ENCODE measurements around the gene PKDCC. TPM values are rescaled to one million over a fixed set of nuclear protein-coding genes. Genes with fewer than 3 reads are reported as not detected.

The PKDCC gene
- total RNA-seq, 1 donor = not detected

DNA sequence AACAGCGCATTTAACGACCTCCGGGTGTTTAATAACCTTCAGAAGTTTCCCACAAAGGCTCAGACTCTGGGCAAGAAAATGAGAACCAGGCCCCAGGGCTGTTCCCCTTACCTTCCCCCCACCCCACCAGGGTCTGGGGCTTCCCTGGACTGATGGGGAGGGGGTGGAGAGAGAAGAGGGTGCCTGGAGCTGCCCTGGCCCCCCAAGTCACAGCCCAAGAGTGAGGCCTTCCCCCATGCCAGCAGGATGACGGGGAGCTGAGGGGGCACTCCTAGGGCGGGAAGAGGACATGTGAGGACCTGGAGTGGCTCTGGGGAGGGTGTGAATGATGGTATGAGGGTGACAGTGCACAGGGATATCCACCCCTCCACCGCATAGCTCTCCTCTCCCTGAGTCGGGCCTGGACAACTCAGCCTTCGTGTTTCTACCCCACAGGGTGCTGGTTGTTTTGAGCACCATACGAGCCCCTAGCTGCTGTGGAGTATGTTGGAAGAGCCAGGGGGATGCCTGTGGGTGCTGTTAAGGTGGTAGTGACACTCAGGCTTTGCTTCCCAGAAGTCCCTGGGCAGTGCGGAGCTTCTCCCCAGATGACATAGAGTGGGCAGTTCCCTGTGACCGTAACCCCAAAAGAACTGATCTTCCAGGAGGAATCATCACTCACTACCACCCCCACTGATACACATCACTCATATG lies 3.9 kb downstream of the PKDCC start:
- Histone ChIP-seq H3K9me3 (ENCODE audit: low read depth, low read length) (no peaks in the 10 kb centered on the region), H3K4me1 (ENCODE audit: insufficient read depth, low read length) (peaks cover 4% of the 10 kb centered on the region), H3K27me3 (ENCODE audit: insufficient read depth, low read length) (peaks cover 29% of the 10 kb centered on the region), H3K4me3 (ENCODE audit: low read length) (no peak overlapping the region)

DNA sequence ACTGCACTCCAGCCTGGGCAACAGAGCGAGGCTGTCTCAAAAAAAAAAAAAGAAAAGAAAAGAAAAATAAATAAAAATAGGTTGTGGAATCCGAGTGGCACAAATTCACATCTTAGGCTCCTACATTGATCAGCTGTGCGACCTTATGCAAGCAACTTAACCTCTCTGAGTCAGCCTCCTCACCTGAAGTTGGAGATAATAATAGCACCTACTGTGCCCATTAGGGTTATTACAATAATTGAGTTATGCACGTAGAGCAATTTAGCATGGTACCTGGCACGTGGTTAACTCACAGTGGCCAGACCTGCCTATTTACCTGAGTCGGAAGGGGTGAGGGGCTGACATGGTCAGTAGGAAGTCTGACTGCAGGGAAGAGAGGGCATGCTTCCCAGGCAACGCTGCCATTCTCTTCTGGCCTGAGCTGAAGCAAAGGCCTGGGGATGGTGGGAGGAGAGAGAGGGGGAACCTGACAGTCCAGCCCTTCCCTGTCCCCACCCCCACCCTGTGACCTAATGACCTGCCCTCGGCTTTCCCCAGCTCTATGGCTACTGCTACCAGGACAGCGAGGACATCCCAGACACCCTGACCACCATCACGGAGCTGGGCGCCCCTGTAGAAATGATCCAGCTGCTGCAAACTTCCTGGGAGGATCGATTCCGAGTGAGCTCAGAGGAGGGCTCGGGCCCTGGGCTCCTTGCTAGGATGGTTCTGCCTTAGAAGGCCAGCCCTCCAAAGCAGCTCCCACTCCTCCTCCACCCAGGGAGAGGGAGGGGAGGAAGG lies 5.1 kb downstream of the PKDCC start:
- Histone ChIP-seq H3K9me3 (ENCODE audit: low read depth, low read length) (no peaks in the 10 kb centered on the region), H3K4me3 (ENCODE audit: low read length) (no peak overlapping the region), H3K27me3 (ENCODE audit: insufficient read depth, low read length) (peaks cover 23% of the 10 kb centered on the region), H3K4me1 (ENCODE audit: insufficient read depth, low read length) (no peaks in the 10 kb centered on the region)

GRCh38 chr2:42053482-42053790 lies 5.6 kb downstream of the PKDCC start:
- peaks cover 23% of the 10 kb centered on the region for H3K27me3 ChIP-seq (ENCODE audit: insufficient read depth, low read length)
- H3K4me1 ChIP-seq (ENCODE audit: insufficient read depth, low read length) = no peaks in the 10 kb centered on the region
- no peak overlapping the region for H3K4me3 ChIP-seq (ENCODE audit: low read length)
- H3K9me3 ChIP-seq (ENCODE audit: low read depth, low read length) = no peaks in the 10 kb centered on the region

- peaks cover 17% of the 10 kb centered on the region for H3K27me3 ChIP-seq (ENCODE audit: insufficient read depth, low read length)
Observed at GRCh38 chr2:42053791-42054701, 6.2 kb downstream of the PKDCC start.

DNA sequence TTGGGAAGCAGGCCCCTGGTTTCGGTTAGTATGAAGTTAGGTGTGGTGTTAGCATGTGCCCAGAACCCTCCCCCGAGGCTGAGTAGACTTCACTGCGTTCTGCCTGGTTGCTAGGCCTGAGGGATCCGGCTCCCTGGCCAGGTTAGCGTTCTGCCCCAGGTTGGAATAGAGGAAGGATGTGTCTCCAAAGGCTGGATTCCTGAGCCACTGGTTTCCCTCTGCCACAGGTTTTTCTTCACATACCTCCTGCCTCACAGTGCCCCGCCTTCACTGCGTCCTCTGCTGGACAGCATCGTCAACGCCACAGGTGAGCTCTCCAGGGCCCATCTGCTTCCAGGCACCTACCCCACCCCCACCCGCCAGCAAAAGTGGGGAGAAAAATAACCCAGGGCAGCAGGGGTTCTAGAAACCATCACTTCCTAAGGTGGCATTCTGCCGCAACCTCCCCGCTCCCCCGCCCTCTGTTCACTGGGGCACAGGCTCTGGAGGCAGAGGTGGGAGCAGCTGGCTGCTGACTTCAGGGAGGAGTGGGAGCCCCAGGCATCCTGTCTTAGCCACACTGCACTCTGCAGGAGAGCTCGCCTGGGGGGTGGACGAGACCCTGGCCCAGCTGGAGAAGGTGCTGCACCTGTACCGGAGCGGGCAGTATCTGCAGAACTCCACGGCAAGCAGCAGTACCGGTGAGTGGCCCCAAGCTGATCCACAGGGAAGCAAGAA lies 7.1 kb downstream of the PKDCC start:
- Histone ChIP-seq H3K4me3 (ENCODE audit: low read length) (no peak overlapping the region), H3K9me3 (ENCODE audit: low read depth, low read length) (no peaks in the 10 kb centered on the region), H3K27me3 (ENCODE audit: insufficient read depth, low read length) (peaks cover 9% of the 10 kb centered on the region), H3K4me1 (ENCODE audit: insufficient read depth, low read length) (no peaks in the 10 kb centered on the region)

More at GRCh38 chr2:42053791-42054701, 6.2 kb downstream of the PKDCC start:
- H3K9me3 ChIP-seq (ENCODE audit: low read depth, low read length) = no peaks in the 10 kb centered on the region
- no peaks in the 10 kb centered on the region for H3K4me1 ChIP-seq (ENCODE audit: insufficient read depth, low read length)
- no peak overlapping the region for H3K4me3 ChIP-seq (ENCODE audit: low read length)

DNA sequence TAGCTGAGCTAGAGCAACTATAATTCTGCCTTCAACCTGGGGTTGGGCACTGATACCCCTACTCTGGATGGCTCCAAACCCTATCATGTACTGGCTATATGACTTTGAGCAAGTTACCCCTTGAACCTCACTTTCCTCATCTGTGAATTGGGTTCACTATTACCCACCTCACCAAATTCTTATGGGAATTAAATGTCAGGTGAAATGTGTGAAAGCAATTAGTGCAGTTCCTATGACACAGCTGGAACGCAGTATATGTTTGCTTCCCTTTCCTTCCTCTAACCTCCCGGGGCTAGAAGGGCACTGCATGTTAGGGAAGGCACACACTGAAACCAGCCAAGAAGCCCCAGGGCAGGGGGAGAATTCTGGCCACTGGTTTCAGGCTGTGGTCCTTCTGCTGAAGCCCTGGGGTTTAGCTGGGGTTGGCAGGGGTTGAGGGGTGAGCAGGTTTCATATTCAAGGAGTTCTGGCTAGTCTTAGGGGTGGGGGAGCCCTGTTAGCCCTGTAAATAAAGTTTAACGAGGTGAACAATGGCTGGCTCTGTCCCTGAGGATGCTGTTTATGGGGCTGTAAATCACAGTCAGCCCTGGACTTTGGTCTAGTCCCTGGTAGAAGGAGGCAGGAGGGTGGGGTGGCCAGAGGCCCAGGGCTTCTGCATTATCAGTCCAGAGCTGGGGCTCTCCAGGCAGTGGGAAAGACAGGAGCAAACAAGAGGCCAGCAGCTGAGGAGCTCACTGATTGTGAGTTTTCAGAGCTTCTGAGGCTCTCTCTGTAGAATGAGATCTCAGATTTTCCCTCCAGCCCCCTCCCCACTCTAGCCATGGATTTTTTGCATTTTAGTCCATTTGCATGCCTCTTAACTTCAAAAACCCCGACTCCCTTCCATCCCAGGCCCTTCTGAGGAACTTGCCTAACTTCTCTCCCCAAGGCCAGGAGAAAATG lies 8.0 kb downstream of the PKDCC start:
- Histone ChIP-seq H3K4me3 (ENCODE audit: low read length) (no peak overlapping the region), H3K27me3 (ENCODE audit: insufficient read depth, low read length) (no peaks in the 10 kb centered on the region), H3K4me1 (ENCODE audit: insufficient read depth, low read length) (no peaks in the 10 kb centered on the region), H3K9me3 (ENCODE audit: low read depth, low read length) (no peaks in the 10 kb centered on the region)

GRCh38 chr2:42057159-42057901 lies 9.5 kb downstream of the PKDCC start:
- H3K4me1 ChIP-seq (ENCODE audit: insufficient read depth, low read length) = no peaks in the 10 kb centered on the region
- no peak overlapping the region for H3K4me3 ChIP-seq (ENCODE audit: low read length)
- H3K27me3 ChIP-seq (ENCODE audit: insufficient read depth, low read length) = no peaks in the 10 kb centered on the region
- no peaks in the 10 kb centered on the region for H3K9me3 ChIP-seq (ENCODE audit: low read depth, low read length)

- no peaks in the 10 kb centered on the region for H3K9me3 ChIP-seq (ENCODE audit: low read depth, low read length)
- no peaks in the 10 kb centered on the region for H3K4me1 ChIP-seq (ENCODE audit: insufficient read depth, low read length)
- H3K27me3 ChIP-seq (ENCODE audit: insufficient read depth, low read length) = no peaks in the 10 kb centered on the region
Observed at GRCh38 chr2:42057902-42058450, 10.2 kb downstream of the PKDCC start.

GRCh38 chr2:42059261-42059898 lies 11.6 kb downstream of the PKDCC start:
- Histone ChIP-seq H3K4me3 (ENCODE audit: low read length) (no peak overlapping the region), H3K9me3 (ENCODE audit: low read depth, low read length) (no peaks in the 10 kb centered on the region), H3K27me3 (ENCODE audit: insufficient read depth, low read length) (no peaks in the 10 kb centered on the region), H3K4me1 (ENCODE audit: insufficient read depth, low read length) (no peaks in the 10 kb centered on the region)

More at GRCh38 chr2:42057902-42058450, 10.2 kb downstream of the PKDCC start:
- no peak overlapping the region for H3K4me3 ChIP-seq (ENCODE audit: low read length)

GRCh38 chr2:42060028-42060427 lies 12.2 kb downstream of the PKDCC start:
- no peaks in the 10 kb centered on the region for H3K4me1 ChIP-seq (ENCODE audit: insufficient read depth, low read length)
- no peaks in the 10 kb centered on the region for H3K9me3 ChIP-seq (ENCODE audit: low read depth, low read length)
- no peak overlapping the region for H3K4me3 ChIP-seq (ENCODE audit: low read length)
- no peaks in the 10 kb centered on the region for H3K27me3 ChIP-seq (ENCODE audit: insufficient read depth, low read length)

DNA sequence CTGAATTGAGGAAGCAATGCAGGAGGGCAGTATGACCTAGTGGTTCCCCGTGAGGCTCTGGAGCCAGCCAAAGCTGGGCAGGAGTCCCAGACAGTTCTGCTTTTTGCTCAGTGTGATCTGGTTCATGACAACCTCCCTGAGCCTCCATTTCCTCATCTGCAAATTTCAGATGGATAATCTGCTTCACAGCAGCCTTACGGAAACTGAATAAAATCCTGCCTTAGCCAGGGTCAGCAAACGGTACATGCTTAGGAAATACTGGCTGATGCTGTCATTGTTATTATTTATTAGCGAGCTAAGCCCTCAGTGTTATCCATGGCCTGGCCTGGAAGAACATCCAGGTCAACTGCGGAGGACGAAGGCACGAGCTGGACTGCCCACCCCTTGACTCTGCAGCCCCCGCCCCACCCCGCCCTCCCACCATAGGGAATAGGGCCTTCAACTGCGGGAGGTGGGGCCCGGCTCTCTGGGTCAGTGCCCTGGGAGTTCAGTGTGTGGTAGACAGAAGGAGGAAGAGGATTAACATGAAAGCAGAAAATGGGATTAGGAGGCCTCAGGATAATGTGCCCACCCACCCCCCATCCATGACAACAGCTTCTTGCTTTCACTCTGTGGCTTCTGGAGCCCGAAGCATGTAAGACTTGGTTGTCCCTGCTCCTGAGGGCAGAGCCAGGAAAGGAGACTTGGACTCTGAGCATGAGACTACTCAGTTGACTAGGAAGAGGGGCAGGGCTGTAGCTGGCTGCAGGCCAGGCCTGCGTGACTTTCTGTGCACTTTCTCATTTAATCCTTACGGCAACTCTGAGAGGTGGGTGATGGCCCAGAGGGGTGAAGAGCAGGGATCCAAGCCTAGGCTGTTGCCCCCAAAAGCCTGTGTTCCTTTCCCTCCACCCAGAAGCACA lies 13.1 kb downstream of the PKDCC start:
- no peaks in the 10 kb centered on the region for H3K4me1 ChIP-seq (ENCODE audit: insufficient read depth, low read length)
- no peak overlapping the region for H3K4me3 ChIP-seq (ENCODE audit: low read length)
- H3K27me3 ChIP-seq (ENCODE audit: insufficient read depth, low read length) = no peaks in the 10 kb centered on the region
- no peaks in the 10 kb centered on the region for H3K9me3 ChIP-seq (ENCODE audit: low read depth, low read length)

- Histone ChIP-seq H3K27me3 (ENCODE audit: insufficient read depth, low read length) (no peaks in the 10 kb centered on the region), H3K9me3 (ENCODE audit: low read depth, low read length) (no peaks in the 10 kb centered on the region), H3K4me3 (ENCODE audit: low read length) (no peak overlapping the region), H3K4me1 (ENCODE audit: insufficient read depth, low read length) (no peaks in the 10 kb centered on the region)
Observed at GRCh38 chr2:42061839-42062238, 14.0 kb downstream of the PKDCC start.

All from mononuclear cell (primary cell).